ENCODE measurements around the gene SPINDOC. TPM values are rescaled to one million over a fixed set of nuclear protein-coding genes. Genes with fewer than 3 reads are reported as not detected.

The SPINDOC gene
- total and polyA plus RNA-seq, 9 of the 15 experiments (the other 6 are each of a cell fraction or from before 2014, with no cell fraction given), result 0.70 to 36.3 (median 19.6) TPM

- Histone ChIP-seq H3K27ac (ENCODE audit: extremely low read depth, low read depth, low read length) (no peak overlapping the region), H3K9me3 (replicated peaks; ENCODE audit: control insufficient read depth, insufficient read depth, low read depth, low read length) (no peaks in the 10 kb centered on the region), H3K36me3 (ENCODE audit: control insufficient read depth, insufficient read depth, low read length) (peaks cover 40% of the 10 kb centered on the region; the same call in 2 of the 3 replicates), H2AFZ (ENCODE audit: low read depth, low read length) (no peak overlapping the region), H3K4me2 (ENCODE audit: insufficient read depth, low read length) (no peak overlapping the region), H3K79me2 (ENCODE audit: control insufficient read depth, insufficient read depth, low read length) (peaks cover 19% of the 10 kb centered on the region), H3K27me3 (ENCODE audit: control insufficient read depth in 2 of 2, insufficient read depth in 2 of 2, low read length in 2 of 2) (no peaks in the 10 kb centered on the region), H3K4me3 (no peak overlapping the region), H3K9ac (ENCODE audit: insufficient read depth in 1 of 2, low read depth in 2 of 2, low read length in 2 of 2) (0 out of 4 replicates have a peak overlapping the region, but pooled peaks of 1 of the 2 experiments have one; percentile 15), H3K4me1 (replicated peaks in 1 of 2; ENCODE audit: control insufficient read depth in 2 of 2, insufficient read depth in 2 of 2, low read length in 2 of 2) (peaks cover 8 to 58% of the 10 kb centered on the region in 2 experiments), H4K20me1 (replicated peaks; ENCODE audit: control insufficient read depth, insufficient read depth, low read length) (no peaks in the 10 kb centered on the region), H3K9me1 (ENCODE audit: control insufficient read depth, insufficient read depth, low read length) (no peaks in the 10 kb centered on the region)
- intact Hi-C loops (cut with micrococcal nuclease) (loop anchor here (5.0 kb wide), 4 partner anchors 47 to 387 kb away; partner anchors contain the start of genes MARK2, RCOR2 and SPINDOC), in situ Hi-C loops (cut with MboI) (loop anchor here (10.0 kb wide), 1 partner anchor 380 kb away; no protein-coding TSS in a partner anchor)
- FAIRE-seq (no peak), ATAC-seq (no peak), DNase-seq (ENCODE audit: extremely low read depth in 1 of 4, low spot score in 3 of 4) (no peak)
- CTCF ChIA-PET (ENCODE audit: low intra/inter-chr PET ratio), result no interaction called here
- BruUV-seq (replicated peaks), result no TSS peak
- 94% methylated on average over 22 of the region's 30 CpGs for WGBS (ENCODE audit: insufficient coverage, low coverage, missing lambda C conversion rate)
- TF ChIP-seq KAT8 (IDR thresholded peaks at IDR 0.05; ENCODE audit: low read depth), result no peak
- TF ChIP-seq NFE2L1 (tag; IDR thresholded peaks at IDR 0.05; ENCODE audit: borderline replicate concordance, low read depth), result no peak
- no peak for TF ChIP-seq XRCC5 (IDR thresholded peaks at IDR 0.05; ENCODE audit: low read depth, low read length)
- TF ChIP-seq KLF16 (IDR thresholded peaks at IDR 0.05), result no peak
- TF ChIP-seq ZBTB2 (IDR thresholded peaks at IDR 0.05), result no peak
- no peak for TF ChIP-seq ZNF561 (CRISPR knock-in tag; conservative IDR thresholded peaks at IDR 0.05)
- TF ChIP-seq ZC3H8 (IDR thresholded peaks at IDR 0.05), result no peak
- TF ChIP-seq ZFPM2 (CRISPR knock-in tag; IDR thresholded peaks at IDR 0.05), result no peak
- POLR2A ChIA-PET, result interaction anchor here (0.6 to 1.2 kb wide), 2 partner anchors 9 to 17 kb away, joined by 3 to 5 read pairs; no protein-coding TSS in a partner anchor
Measured at GRCh38 chr11:63764679-63765647, 48.3 kb upstream of the SPINDOC start.

Data from K562 (cell line).